NCI-H524 (cell line): ENCODE results near the gene SPDYE6.
A peak's percentile ranks its signal among the peaks of the same experiment; 100 is the strongest.
"Not testable (repeated sequence)": the region's sequence is repeated elsewhere in the genome, so short reads cannot be mapped to it uniquely, and the experiment has no call there.

Source experiments
- DNase-seq, 2 experiments: peaks; one replicate each; lab custom pipeline; 2025; lab: John Stamatoyannopoulos, UW

Gene SPDYE6, protein sequence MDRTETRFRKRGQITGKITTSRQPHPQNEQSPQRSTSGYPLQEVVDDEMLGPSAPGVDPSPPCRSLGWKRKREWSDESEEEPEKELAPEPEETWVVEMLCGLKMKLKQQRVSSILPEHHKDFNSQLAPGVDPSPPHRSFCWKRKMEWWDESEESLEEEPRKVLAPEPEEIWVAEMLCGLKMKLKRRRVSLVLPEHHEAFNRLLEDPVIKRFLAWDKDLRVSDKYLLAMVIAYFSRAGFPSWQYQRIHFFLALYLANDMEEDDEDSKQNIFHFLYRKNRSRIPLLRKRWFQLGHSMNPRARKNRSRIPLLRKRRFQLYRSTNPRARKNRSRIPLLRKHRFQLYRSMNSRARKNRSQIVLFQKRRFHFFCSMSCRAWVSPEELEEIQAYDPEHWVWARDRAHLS

DNA sequence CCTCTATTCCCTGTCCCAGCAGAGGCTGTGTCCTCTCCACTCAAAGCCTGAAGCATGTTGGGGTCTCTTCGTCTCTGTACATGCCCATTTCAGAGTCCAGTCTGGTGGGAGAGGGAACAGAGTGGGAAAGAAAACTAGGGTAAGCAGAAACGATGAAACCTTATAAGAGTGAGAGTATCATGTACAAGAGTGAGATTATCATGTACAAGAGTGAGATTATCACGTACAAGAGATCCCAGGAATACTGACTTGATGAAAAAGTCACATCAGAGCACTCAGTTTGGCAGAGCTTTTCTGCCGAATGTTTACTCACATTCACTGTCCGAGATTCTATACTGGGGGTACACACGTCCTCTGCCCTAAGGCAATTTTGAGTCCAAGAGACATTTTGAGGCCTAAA, at the start of gene SPDYE6:
SPDYE6 (minus strand) TSS at position 101 of the 400 bp plus-strand sequence. CDS start 421 bp downstream, outside the sequence.
- not testable (repeated sequence) for DNase-seq

DNA sequence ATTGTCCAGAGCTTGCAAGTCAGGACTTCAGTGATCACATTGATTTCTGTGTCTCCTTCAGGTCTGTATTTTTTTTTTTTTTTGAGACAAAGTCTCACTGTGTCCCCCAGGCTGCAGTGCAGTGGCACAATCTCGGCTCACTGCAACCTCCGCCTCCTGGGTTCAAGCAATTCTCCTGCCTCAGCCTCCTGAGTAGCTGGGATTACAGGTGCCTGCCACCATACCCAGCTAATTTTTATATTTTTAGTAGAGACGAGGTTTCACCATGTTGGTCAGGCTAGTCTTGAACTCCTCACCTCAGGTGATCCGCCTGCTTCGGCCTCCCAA, 48.6 kb upstream of the SPDYE6 start:
- not testable (repeated sequence) for DNase-seq

DNA sequence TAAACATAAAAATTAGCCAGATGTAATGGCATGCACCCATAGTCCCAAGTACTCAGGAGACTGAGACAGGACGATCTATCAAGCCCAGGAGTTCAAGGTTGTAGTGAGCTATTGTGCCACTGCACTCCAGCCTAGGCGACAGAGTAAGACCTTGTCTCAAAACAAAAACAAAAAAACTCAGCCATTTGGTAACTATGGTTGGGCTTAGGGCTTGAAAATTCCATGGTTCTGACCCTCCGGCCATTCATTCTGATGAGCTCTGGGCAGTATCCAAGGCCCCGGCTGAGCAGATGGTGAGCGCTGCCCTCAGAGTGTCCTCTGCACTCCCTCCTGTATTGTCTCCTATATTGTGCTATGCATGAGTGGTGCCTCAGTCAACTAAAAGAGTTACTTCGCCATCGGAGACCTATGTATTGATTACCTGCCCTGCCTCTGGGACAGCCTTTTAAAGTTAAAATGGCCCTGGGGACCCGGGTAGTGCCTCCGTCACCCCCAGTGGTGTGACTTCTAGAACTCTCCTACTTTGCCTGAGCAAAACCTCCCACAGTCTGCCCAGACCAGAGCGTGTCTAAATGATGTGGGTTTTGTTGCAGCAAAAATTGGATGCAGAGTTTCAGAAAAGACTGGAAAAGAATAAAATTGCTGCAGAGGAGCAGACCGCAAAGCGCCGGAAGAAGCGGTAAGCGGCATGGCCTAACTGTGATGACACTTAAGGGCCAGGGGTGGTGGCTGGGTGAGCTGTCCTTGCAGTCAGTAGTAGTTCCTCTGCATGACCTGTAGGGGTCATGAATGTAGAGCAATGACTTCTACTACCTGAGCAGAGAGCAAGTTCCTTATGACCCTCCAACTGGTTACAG, 48.0 kb upstream of the SPDYE6 start:
- peak; percentile 26 to 53 for DNase-seq

DNA sequence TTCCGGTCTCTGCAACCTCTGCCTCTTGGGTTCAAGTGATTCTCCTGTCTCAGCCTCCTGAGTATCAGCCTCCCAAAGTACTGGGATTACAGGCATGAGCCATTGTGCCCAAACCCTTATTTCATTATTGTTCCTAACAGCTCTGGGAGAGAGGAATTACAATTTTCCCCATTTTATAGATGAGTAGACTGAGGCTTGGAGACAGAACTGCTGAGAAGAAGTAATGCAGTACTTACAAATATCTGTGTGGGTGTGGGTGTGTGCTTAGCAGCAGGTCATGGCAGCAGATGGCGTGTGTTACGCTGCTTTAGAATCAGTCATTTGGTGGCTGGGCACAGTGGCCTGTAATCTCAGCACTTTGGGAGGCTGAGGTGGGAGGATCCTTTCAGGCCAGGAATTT, 47.3 kb upstream of the SPDYE6 start:
- DNase-seq = no peak

DNA sequence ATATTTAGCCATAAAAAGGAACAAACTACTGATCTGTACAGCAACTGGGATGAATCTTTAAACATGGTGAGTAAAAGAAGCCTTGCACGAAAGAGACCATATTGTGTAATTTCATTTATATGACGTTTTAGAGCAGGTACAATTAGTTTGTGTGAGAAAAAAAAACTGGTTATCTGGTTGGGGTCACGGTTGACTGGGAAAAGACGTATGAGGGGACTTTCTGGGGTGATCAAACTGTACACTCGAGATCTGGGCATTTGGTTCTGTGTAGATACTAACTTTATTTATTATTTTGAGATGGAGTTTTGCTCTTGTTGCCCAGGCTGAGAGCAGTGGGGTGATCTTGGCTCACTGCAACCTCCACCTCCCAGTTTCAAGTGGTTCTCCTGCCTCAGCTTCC, 44.1 kb upstream of the SPDYE6 start:
- DNase-seq = no peak

DNA sequence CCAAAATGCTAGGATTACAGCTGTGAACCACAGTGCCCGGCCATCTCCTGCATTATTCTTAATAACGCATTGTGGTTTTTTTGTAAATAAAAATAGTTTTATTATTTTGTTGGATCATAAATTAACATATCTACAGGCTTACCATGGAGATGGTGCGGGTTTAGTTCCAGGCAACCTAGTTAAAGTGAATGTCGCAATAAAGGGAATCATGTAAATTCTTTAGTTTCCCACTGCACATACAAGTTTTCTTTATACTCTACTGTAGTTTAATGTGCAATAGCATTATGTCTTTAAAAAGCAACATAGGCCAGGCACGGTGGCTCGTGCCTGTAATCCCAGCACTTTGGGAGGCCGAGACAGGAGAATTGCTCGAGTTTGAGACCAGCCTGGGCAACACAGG, 42.3 kb upstream of the SPDYE6 start:
- no peak for DNase-seq

DNA sequence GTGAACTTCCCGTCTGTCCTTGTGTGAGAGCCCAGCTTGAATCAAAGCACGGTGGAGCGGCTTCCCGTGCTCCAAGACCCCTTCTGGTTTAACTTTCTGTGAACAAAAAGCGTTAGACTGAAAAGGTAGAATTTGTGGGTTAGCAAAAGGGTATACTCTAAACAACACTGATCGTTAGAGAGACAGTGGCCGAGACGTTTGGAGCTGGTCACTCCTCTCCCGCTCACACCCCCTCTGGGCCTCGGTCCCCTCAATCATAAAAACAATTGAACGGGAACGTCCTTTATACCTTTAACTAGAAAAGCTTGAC, 40.4 kb upstream of the SPDYE6 start:
- DNase-seq = no peak

DNA sequence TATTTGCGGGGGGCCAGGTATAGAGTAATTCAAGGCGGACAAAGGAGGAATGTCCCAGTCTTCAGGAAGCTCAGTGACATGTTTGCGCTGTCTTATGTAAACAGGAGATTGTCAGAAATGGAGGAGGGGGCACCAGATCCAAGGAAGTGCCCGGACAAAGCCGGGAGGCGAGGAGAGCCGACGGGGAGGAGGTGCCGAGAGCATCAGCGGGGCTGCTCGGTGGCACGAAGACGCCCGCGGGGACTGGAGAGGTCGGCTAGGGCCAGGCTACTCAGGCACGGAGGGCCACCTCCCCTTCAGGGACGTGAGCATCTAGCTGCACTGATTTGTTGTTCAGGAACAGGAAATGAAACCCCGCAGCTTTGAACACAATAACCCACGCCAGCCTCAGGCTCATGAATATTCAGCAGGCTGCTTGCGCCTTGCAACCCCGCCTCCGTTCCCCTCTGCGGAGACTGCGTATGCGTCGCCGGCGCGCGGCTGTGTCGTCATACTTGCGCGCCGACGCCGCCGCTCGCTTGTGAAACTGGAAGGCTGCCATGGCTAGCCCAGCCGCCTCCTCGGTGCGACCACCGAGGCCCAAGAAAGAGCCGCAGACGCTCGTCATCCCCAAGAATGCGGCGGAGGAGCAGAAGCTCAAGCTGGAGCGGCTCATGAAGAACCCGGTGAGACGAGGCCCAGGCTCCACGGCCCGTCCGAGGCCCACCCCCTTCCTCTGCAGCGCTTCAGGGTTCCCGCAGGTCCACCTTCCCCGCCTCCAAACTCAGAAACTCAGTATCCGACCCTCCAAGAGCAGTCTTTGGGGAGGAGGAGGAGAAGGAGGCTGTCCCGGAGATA, 39.8 kb upstream of the SPDYE6 start, which contains the start of gene PRKRIP1:
PRKRIP1 (plus strand) TSS at position 491 of the 837 bp plus-strand sequence; CDS start at position 540, 49 bp downstream.
- peak; percentile 76 to 90 for DNase-seq

DNA sequence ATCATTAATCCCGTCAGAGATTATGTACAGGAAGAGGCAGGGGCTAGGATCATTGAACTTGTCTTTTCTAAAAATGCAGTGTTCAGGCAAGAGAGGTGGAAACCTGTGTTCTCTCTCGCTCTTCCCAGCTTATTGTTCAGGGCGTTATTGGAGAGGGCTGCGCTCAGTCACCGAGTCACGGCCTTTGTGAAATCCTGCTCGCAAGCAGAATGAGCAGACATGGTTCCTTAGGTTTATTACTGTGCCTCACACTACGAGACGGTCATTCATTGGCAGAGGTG, 39.3 kb upstream of the SPDYE6 start:
- no peak for DNase-seq

DNA sequence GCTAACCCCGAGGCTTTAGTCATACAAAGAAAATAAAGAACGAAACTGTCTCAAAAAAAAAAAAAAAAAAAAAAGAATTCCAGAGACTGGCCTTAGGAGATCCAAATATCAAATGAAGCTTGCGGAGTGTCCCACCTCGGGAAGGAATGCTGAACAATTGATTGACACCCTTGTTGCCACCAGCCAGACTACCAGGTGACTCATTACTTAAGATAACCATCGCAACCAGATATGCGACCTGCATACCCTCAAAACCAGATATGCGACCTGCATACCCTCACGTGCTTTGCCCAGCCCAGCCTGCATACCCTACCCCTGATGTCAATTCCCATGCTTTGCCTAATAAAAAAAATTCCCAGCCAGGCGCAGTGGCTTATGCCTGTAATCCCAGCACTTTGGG, 37.2 kb upstream of the SPDYE6 start:
- DNase-seq = no peak

DNA sequence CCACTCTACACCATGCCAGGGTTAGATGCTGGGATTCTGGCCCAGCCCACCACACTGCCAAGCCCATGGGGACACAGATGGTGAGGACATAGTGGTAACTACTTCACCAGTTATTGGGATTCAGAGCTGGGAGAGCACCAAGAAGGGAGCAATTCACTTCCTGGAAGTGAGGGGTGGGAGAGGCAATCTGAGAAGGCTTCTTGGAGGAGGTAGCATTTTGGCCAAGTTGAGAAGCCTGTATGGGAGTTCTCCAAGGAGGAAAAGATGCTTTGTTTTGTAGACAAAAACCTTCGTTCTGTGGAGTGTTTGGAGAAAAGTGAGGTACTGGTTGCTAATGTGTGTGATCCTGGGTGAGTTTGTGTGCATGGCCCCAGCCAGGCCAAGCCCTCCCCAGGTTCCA, 36.1 kb upstream of the SPDYE6 start:
- DNase-seq = no peak

DNA sequence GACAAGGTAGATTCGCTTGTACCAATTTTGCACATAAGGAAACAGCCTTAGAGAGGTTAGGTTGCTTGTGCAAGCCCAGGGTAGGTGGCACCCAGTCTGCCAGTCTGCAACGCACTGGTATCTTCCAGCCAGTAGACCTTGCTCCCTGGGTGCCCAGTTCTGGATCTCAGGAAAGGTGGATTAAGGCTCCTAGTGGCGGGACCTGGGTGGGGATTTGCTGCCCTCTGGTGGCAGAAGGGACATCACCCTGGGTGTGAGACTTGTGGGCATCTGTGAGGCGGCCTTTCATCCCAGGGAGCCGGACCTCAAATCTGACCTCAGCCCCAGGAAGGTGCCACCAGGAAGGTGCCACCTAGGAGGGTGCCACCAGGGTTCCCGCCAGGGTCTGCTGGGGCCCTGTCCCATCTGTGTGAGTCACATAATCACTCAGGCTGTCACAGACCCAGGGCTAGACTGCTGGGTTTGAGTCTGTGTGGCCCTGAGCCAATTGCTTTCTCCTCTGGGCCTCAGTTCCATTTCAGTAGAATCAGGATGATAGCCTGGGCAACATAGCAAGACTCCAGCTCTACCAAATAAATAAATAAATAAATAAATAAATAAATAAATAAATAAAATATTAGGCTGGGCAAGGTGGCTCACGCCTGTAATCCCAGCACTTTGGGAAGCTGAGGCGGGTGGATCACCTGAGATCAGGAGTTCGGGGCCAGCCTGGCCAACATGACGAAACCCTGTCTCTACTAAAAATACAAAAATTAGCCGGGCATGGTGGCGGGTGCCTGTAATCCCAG, 34.6 kb upstream of the SPDYE6 start:
- DNase-seq = peak; percentile 60 to 76

DNA sequence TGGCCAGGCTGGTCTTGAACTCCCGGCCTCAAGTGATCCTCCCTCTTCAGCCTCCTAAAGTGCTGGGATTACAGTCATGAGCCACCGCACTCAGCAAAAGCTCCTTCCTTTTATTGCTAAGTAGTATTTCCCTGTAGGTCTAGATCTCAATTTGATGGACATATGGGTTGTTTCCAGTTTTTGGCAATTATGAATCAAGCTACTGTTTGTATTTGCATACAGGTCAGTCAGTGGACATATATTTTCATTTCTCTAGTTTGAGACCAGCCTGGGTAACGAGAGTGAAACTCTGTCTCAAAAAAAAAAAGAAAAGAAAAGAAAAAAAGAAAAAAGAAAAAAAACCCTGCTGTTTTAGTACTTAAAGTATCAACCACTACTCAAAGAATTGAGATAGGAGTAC, 33.6 kb upstream of the SPDYE6 start:
- DNase-seq = no peak

DNA sequence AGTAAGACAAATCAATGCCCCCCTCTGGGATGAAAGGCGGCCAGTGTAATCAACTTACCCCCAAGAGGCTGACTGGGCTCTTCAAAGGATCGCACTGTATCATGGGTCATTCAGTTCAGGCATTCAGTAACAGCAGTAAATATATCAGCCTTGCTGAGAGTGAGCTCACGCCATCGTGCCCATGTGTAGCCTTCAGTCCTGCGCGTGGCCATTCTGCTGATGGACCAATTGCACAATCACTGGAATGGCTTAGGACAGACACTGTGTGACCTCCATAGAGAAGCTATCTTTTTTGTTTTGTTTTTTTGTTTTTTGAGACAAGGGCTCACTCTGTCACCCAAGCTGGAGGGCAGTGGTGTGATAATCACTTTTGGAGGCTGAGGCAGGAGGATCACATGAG, 30.8 kb upstream of the SPDYE6 start:
- DNase-seq = no peak

DNA sequence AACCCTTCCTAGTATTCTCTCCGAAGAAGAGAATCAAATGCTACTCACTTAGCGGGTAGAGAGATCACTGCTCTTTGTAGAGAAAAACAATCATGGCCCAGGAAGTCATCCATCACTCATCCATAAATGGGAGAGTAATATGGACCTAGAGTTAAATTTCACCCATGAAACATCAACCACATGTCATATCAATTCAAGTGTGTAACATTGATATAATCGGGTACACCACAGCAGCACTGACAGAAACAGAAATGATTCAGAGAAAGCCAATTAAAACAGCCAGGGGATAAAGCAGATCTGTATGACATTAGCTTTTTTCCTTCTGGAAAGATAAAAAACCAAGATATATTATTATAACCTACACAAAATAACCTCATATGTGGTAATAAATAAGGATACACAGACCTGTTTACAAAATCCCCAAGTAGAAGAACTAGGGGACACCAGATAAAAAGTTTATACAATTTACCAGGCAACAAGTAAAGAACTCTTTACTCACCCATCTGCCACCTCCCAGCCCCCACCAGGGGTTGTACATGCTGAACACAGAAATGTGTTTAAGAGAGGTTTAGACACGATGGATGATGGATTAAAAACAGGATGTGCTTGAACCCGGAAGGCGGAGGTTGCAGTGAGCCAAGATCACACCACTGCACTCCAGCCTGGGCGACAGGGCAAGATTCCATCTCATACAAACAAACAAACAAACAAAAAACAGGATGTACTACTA, 25.6 kb upstream of the SPDYE6 start:
- not testable (repeated sequence) for DNase-seq

DNA sequence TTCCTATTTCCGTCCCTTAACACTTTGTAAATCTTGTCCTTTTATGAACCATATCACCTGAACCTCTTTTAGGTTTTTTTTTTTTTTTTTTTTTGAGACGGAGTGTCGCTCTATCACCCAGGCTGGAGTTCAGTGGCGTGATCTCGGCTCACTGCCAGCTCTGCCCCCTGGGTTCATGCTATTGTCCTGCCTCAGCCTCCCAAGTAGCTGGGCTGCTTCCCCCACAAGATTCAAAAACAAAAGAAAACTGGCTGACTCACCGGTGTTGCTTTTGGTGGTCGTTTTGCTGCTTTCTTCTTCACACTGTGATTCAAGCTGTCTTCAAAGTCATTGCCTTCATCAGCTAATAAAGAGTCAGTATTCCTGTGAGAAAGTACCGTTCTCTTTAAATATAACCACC, 24.6 kb upstream of the SPDYE6 start:
- DNase-seq = not testable (repeated sequence)

DNA sequence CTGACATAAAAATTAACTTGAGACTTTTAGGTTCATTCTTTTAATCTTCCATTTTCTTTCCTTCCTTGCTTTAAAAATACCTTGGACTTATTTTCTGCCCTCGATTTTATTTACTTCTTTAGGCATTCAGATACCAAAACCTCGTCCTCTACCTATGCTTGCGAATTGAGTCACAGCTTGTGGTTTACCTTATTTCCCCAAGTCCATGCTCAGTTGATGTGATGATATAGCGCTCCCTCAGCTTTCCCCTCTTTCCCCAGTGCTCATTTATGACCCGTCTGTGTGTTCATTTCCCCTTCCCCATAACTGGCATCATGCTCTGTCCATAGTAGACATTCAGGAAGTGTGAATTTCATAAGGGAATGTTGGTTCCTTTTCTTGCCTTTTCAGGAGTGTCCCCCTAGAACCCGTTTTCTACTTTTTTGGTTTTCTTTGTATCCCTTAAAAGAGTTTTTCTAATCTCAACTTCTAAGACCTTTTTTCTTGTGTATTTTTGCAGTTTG, 20.8 kb upstream of the SPDYE6 start:
- DNase-seq = no peak

DNA sequence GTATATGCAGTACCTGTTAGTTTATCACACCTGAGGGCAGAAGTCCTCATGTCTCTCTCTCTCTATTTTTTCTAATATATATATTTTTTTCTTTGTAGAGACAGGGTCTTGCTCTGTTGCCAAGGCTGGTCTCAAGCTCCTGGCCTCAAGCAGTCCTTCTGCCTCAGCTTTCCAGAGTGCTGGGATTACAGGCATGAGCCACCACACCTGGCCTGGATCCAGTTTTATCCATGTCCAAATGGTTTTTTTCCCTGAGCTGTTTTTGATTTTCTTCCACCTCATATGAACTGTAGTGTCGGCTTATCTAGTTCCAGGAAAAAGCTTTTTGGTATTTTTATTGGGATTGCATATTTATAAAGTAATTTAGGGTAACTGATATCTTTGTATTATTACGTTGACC, 16.6 kb upstream of the SPDYE6 start:
- DNase-seq = not testable (repeated sequence)

DNA sequence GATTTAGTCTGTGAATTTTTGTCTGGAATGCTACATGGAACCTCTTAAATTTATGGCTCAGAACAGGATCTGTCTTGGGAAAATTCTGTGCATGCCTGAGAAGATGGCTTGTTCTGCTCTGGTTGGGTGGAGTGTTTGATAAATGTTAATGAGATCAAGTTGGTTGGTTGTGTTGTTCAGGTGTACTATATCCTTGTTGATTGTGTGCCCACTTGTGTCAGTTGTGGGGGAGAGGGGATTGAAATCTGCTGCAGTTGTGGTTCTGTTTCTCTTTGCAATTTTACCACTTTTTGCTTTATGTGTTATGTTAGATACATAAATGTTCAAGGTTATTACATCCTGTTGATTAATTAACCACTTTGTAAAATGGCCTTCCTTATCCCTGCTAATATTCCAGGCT, 13.8 kb upstream of the SPDYE6 start:
- not testable (repeated sequence) for DNase-seq

DNA sequence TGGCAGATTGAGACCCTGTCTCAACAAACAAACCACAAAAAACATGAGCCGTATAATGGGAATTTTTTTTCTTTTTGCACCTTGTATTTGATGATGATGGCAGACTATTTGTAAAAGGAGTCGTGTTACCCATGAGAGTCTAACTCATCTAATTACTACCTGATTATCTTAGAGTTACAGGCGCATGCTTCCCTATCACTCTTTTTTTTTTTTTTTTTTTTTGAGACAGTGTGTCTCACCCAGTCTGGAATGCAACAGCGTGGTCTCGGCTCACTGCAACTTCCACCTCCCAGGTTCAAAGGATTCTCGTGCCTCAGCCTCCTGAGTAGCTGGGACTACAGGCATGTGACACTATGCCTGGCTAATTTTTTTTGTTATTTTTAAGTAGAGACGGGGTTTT, 9.1 kb upstream of the SPDYE6 start:
- DNase-seq = not testable (repeated sequence)

DNA sequence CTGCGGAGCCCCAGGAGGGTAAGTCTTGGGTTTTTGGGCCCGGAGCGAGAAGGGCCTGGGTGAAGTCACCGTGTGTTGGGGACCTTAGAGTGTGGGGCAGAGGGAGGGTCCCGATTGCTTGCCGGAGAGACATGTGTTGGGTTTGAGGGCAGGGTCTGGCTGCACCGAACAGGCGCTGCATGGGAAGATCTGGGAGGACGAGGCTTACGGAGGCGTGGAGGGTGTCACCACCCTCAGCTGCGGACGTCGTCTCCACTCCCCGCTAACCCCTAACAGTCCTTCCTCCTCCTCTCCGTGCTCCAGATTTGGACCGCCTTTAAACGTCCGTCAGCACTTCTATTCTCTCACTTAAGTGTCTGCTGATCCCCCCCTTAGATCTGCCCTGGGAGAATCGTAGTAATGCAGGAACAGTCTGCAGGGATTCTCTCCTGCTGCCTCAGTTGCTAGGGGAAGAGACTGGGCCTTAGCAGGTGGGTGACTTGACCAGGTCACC, 8.2 kb upstream of the SPDYE6 start:
- not testable (repeated sequence) for DNase-seq
